ENCODE measurements around the gene NWD2.

DNA sequence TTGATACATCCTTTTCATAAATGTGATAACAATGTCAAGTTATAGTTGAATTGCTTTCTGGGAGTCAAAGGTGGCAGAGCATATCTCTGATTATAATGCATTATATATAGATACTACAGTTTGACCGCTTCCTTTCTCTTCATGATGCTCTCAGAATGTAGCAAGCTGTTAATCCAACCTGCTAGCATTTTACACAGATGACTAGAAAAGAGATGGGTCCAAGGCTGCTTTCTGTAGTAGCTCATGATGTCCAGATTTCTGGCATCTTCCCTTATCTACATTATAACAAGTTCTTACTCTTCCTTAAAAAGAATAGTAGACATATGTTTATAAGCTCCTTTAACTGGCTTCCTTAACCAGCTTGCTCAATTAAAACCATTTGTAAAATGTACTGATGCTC, 192.0 kb downstream of the NWD2 start:
- TF ChIP-seq, protein P1, sequence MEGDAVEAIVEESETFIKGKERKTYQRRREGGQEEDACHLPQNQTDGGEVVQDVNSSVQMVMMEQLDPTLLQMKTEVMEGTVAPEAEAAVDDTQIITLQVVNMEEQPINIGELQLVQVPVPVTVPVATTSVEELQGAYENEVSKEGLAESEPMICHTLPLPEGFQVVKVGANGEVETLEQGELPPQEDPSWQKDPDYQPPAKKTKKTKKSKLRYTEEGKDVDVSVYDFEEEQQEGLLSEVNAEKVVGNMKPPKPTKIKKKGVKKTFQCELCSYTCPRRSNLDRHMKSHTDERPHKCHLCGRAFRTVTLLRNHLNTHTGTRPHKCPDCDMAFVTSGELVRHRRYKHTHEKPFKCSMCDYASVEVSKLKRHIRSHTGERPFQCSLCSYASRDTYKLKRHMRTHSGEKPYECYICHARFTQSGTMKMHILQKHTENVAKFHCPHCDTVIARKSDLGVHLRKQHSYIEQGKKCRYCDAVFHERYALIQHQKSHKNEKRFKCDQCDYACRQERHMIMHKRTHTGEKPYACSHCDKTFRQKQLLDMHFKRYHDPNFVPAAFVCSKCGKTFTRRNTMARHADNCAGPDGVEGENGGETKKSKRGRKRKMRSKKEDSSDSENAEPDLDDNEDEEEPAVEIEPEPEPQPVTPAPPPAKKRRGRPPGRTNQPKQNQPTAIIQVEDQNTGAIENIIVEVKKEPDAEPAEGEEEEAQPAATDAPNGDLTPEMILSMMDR (IDR thresholded peaks at IDR 0.05) = no peak
- TF ChIP-seq POLR2A (IDR thresholded peaks at IDR 0.05) = no peak
- no peak for TF ChIP-seq POLR2AphosphoS5 (IDR thresholded peaks at IDR 0.05; ENCODE audit: insufficient read depth in 1 of 2, low read depth in 1 of 2)

Data from vagina (tissue), 2 donors.